Bronchial epithelial cell (primary cell): ENCODE data around the gene MAST1. TPM values are rescaled to one million over a fixed set of nuclear protein-coding genes. Genes with fewer than 3 reads are reported as not detected.

ENCODE experiments used
- DNase-seq: peaks from one replicate; pipeline ENCODE4 v3.0.0-alpha.2; 2010; ENCODE audit warnings: low read depth
- FAIRE-seq: peaks from 2 replicates; lab custom pipeline; 2011; peaks lifted over from hg19 to GRCh38; lab: Jason Lieb, UNC
- H3K27me3 ChIP-seq: 2 replicates; pipeline ENCODE4 v1.5.1; 2011; ENCODE audit warnings: low read length; ENCODE audit not compliant: control insufficient read depth, insufficient read depth
- H3K36me3 ChIP-seq: 2 replicates; pipeline ENCODE4 v1.5.1; 2011; ENCODE audit warnings: low read length; ENCODE audit not compliant: control insufficient read depth, insufficient read depth
- H3K4me3 ChIP-seq: 2 replicates; pipeline ENCODE4 v1.5.1; 2011; ENCODE audit warnings: mild to moderate bottlenecking, low read depth, low read length, control low read depth
- CTCF ChIP-seq: IDR thresholded peaks from 2 replicates; pipeline ENCODE4 v1.5.1; 2011; ENCODE audit warnings: mild to moderate bottlenecking, moderate library complexity, low read length, control low read depth, inconsistent platforms; ENCODE audit not compliant: insufficient read depth, severe bottlenecking
- total RNA-seq: library from RNA; depleted of rRNA; stranded (reverse); fragments of >200 nt; gene quantifications from 2 replicates; pipeline ENCODE4 v1.2.1, GENCODE V29; 2014

MAST1 gene
- total RNA-seq, 1 donor from 2014 or later = 0.26 TPM

DNA sequence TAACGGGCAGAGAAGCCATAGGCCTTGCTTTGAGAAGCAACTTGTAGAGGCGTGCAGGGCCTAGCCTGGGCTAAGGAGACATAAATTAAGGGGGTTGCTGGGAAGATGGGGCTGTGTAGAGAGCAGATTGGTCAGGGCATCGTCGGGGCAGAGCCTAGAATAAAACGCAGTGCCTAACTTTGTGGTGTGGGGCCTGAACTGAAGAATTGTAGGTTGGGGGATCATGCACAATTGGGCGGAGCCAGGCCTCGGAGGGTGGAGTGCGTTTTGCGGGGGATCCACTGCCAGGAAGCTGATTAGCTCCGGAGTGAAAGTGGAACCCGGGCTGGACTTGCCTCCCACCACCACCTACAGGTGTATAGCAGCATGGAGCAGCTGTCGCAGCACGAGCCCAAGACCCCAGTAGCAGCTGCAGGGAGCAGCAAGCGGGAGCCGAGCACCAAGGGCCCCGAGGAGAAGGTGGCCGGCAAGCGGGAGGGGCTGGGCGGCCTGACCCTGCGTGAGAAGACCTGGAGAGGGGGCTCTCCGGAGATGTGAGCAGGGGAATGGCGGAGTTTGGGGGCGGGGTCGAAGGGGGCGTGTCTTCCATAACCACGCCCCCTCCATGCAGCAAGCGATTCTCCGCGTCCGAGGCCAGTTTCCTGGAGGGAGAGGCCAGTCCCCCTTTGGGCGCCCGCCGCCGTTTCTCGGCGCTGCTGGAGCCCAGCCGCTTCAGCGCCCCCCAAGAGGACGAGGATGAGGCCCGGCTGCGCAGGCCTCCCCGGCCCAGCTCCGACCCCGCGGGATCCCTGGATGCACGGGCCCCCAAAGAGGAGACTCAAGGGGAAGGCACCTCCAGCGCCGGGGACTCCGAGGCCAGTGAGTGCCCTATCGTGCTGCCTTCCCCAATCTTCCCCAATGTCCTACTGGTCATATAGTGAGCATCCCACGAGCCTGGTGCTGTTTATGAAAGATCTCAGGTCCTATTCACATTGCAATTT is 29.1 kb downstream of the MAST1 start:
- peak; percentile 28 for DNase-seq
- Histone ChIP-seq H3K36me3 (no peaks in the 10 kb centered on the region), H3K27me3 (no peaks in the 10 kb centered on the region), H3K4me3 (peak overlapping the region; percentile 30)
- FAIRE-seq = no peak
- no peak for TF ChIP-seq CTCF

DNA sequence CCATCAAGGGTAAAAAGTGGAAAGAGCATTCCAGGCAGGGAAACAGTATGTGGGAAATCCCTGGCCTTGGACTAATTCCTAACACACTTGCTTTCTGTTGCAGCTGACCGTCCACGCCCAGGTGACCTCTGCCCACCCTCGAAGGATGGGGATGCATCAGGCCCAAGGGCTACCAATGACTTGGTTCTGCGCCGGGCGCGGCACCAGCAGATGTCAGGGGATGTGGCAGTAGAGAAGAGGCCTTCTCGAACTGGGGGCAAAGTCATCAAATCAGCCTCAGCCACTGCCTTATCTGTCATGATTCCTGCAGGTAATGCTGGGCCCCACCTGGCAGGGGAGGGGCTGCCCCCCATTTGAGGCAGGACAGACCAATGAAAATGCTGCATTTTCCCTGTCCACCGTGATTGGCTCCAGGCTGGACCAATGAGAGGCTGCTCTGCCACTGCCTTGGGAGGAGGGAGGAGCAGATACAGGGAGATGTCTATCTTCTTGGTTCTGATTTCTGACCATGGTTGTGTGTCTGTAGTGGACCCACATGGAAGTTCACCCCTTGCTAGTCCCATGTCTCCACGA is 30.3 kb downstream of the MAST1 start:
- H3K4me3 ChIP-seq = no peak overlapping the region
- H3K36me3 ChIP-seq = no peaks in the 10 kb centered on the region
- no peak for TF ChIP-seq CTCF
- FAIRE-seq (no peak), DNase-seq (no peak)
- no peaks in the 10 kb centered on the region for H3K27me3 ChIP-seq

GRCh38 chr19:12871681-12872080 is 33.4 kb downstream of the MAST1 start:
- Histone ChIP-seq H3K4me3 (no peak overlapping the region), H3K27me3 (no peaks in the 10 kb centered on the region), H3K36me3 (no peaks in the 10 kb centered on the region)
- TF ChIP-seq CTCF = no peak
- no peak for FAIRE-seq
- no peak for DNase-seq

- DNase-seq (no peak), FAIRE-seq (no peak)
- no peak for TF ChIP-seq CTCF
- H3K27me3 ChIP-seq = no peaks in the 10 kb centered on the region
- no peak overlapping the region for H3K4me3 ChIP-seq
- peaks cover 2% of the 10 kb centered on the region for H3K36me3 ChIP-seq
Observed at GRCh38 chr19:12872255-12872654, 33.9 kb downstream of the MAST1 start.

DNA sequence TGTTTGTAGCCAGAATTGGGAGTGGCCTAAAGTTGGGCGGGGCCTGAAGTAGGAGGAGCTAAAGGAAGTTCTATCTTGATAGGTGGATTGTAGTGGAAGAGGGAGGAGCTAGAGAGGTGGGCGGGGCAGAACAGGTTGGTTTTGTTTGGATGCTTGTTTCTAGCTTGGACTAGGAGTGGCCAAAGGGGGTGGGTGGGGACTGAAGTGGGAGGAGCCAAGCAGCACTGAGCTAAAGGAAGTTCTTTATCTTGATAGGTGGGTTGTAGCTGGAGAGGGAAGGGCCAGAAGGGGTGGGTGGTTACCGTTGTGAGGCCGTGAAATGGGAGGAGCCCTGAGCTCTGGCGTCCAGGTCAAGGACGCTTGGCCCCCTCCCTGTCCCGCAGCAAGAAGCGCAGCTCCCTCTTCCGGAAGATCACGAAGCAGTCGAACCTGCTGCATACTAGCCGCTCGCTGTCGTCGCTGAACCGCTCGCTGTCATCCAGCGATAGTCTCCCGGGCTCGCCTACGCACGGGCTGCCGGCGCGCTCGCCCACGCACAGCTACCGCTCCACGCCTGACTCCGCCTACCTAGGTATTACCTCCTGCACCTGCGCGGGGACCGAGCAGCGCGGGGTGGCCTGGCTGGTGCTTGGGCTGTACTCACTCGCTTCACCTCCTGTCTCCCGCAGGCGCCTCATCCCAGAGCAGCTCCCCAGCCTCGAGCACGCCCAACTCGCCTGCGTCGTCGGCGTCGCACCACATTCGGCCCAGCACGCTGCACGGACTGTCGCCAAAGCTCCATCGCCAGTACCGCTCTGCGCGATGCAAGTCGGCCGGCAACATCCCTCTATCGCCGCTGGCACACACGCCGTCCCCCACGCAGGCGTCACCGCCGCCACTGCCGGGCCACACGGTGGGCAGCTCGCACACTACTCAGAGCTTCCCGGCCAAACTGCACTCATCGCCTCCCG is 34.9 kb downstream of the MAST1 start:
- H3K36me3 ChIP-seq = peaks cover 2% of the 10 kb centered on the region
- FAIRE-seq (no peak), DNase-seq (peak; percentile 62)
- TF ChIP-seq CTCF = no peak
- peak overlapping the region; percentile 15 for H3K4me3 ChIP-seq
- H3K27me3 ChIP-seq = no peaks in the 10 kb centered on the region
